DND-41 (cell line): Measurements from ENCODE around the gene CALCOCO2.

ENCODE experiments used
- CTCF ChIP-seq: IDR thresholded peaks from 2 replicates; pipeline ENCODE4 v1.5.1; 2012; ENCODE audit warnings: borderline replicate concordance, low read length, moderate library complexity, mild to moderate bottlenecking; ENCODE audit not compliant: poor library complexity, severe bottlenecking; ENCODE audit errors: extremely low read depth
- EZH2 ChIP-seq: IDR thresholded peaks from 3 replicates; pipeline ENCODE4 v1.6.1; 2012; ENCODE audit warnings: borderline replicate concordance, low read depth, mild to moderate bottlenecking, moderate library complexity, low read length, inconsistent platforms; ENCODE audit not compliant: severe bottlenecking

- TF ChIP-seq CTCF (no peak), EZH2 (no peak)
These were observed 4.1 kb downstream of the CALCOCO2 start for GRCh38 chr17:48834973-48835372.
